ENCODE results near the gene OR10A6. TPM values are rescaled to one million over a fixed set of nuclear protein-coding genes. Genes with fewer than 3 reads are reported as not detected.

The OR10A6 gene
- total and polyA plus RNA-seq, 2 experiments from 2014 or later, result 0.23 TPM; not detected in 1

- TF ChIP-seq CTCF (conservative IDR thresholded peaks at IDR 0.05; ENCODE audit: low read depth in 2 of 2) (no peak), ZNF331 (CRISPR knock-in tag; IDR thresholded peaks at IDR 0.05; ENCODE audit: low read depth) (no peak), POLR2AphosphoS5 (IDR thresholded peaks at IDR 0.05; ENCODE audit: low read depth) (no peak), NANOG (IDR thresholded peaks at IDR 0.05; ENCODE audit: borderline replicate concordance) (no peak), STAT1 (IDR thresholded peaks at IDR 0.05; ENCODE audit: unreplicated experiment) (no peak)
- TF ChIP-seq, protein P1, sequence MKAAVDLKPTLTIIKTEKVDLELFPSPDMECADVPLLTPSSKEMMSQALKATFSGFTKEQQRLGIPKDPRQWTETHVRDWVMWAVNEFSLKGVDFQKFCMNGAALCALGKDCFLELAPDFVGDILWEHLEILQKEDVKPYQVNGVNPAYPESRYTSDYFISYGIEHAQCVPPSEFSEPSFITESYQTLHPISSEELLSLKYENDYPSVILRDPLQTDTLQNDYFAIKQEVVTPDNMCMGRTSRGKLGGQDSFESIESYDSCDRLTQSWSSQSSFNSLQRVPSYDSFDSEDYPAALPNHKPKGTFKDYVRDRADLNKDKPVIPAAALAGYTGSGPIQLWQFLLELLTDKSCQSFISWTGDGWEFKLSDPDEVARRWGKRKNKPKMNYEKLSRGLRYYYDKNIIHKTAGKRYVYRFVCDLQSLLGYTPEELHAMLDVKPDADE (IDR thresholded peaks at IDR 0.05), result no peak
Measured at GRCh38 chr11:7941608-7942007, 10.5 kb upstream of the OR10A6 start, which contains the start of gene OR10A3 (continued).

DNA sequence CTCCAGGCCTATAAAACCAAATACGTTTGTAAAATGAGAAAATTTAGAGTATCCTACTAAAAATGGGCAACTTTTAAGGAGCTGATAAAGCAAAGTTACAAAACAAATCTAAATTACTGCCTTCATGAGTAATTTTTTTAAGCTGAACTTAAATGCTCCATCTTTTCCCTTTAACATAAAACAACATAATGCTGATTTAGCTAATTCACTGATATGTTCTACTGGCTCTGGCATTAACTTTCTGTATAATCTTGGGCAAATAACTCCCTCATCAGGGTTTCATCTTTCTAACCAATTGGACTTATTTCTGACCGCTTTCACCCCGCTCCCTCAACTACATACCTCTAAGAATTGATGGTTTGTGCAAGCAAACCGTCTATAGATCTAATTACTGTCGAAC lies 10.1 kb upstream of the OR10A6 start:
- Mint-ChIP-seq H3K27ac (no peak overlapping the region), H3K36me3 (ENCODE audit: low read depth) (no peaks in the 10 kb centered on the region), H3K27me3 (ENCODE audit: insufficient read depth, low read depth, poor library complexity) (peaks cover 2% of the 10 kb centered on the region), H3K9me3 (peaks cover 10% of the 10 kb centered on the region), H3K4me3 (no peak overlapping the region), H3K4me1 (no peaks in the 10 kb centered on the region)
- TF ChIP-seq EZH2phosphoT487 (IDR thresholded peaks at IDR 0.05; ENCODE audit: unreplicated experiment) (no peak), EZH2 (IDR thresholded peaks at IDR 0.05; ENCODE audit: low read depth, unreplicated experiment) (no peak), CREB1 (CRISPR knock-in tag; IDR thresholded peaks at IDR 0.05; ENCODE audit: low read depth) (no peak), NANOG (IDR thresholded peaks at IDR 0.05; ENCODE audit: borderline replicate concordance) (no peak), REST (IDR thresholded peaks at IDR 0.05; ENCODE audit: unreplicated experiment) (no peak)
- no peaks in the 10 kb centered on the region for H3F3A ChIP-seq (replicated peaks; ENCODE audit: low read depth)
- H3K27ac ChIP-seq (ENCODE audit: low read depth), result no peak overlapping the region
- DNase-seq (ENCODE audit: low spot score) (no peak), ATAC-seq (no peak)
- H2AFZ ChIP-seq, result no peak overlapping the region; the same call in 1 of the 2 replicates
- H4K20me1 ChIP-seq (replicated peaks; ENCODE audit: insufficient read depth), result no peaks in the 10 kb centered on the region
- no peaks in the 10 kb centered on the region for H3K79me2 ChIP-seq (replicated peaks; ENCODE audit: insufficient read depth)
- no peaks in the 10 kb centered on the region; the same call in 1 of the 2 replicates for H3K36me3 ChIP-seq (ENCODE audit: insufficient read depth)
- H3K4me3 ChIP-seq, result no peak overlapping the region
- H3K9me2 ChIP-seq (ENCODE audit: insufficient read depth), result peaks cover 6% of the 10 kb centered on the region; the same call in 1 of the 2 replicates
- no peaks in the 10 kb centered on the region for H3K27me3 ChIP-seq (ENCODE audit: insufficient read depth)
- no peak overlapping the region for H3K4me2 ChIP-seq
- no peaks in the 10 kb centered on the region for H3K4me1 ChIP-seq (ENCODE audit: insufficient read depth)
